Prostate gland (tissue), 2 donors: ENCODE results near the gene FGGY. TPM values are rescaled to one million over a fixed set of nuclear protein-coding genes. Genes with fewer than 3 reads are reported as not detected.

Experiments used
- DNase-seq: peaks from one replicate; pipeline ENCODE4 v3.0.0-alpha.2; 2019; ENCODE audit warnings: low spot score
- H3K27ac ChIP-seq, 2 donors: fragments of 200-600 bp; sonication (generic); 2 replicates each; pipeline ENCODE4 v1.5.1; 2017 to 2019
- H3K27me3 ChIP-seq: fragments of 200-600 bp; sonication (generic); replicated peaks from 2 replicates; pipeline ENCODE4 v1.5.1; 2019; ENCODE audit not compliant: insufficient read depth
- H3K36me3 ChIP-seq, 2 donors: fragments of 200-600 bp; sonication (generic); 1 replicate in 1 of 2; 2 replicates in 1 of 2; pipeline versions ENCODE4 v1.5.1 to v1.8.1; 2017 to 2019
- H3K4me1 ChIP-seq: fragments of 200-600 bp; sonication (generic); replicated peaks from 2 replicates; pipeline ENCODE4 v1.5.1; 2019
- H3K4me3 ChIP-seq, 2 donors: fragments of 200-600 bp; sonication (generic); 2 replicates each; pipeline ENCODE4 v1.5.1; 2017 to 2019
- H3K9me3 ChIP-seq: fragments of 200-600 bp; sonication (generic); 2 replicates; pipeline ENCODE4 v1.5.1; 2017
- CTCF ChIP-seq, 4 experiments: fragments of 200-600 bp in 2 of 4; fragments of 450-650 bp in 2 of 4; sonication (generic) in 2 of 4; IDR thresholded peaks; 1 replicate in 3 of 4; 2 replicates in 1 of 4; pipeline ENCODE4 v1.5.1; 2016 to 2019; ENCODE audit warnings: antibody characterized with exemption in 4 of 4, mild to moderate bottlenecking in 2 of 4, moderate library complexity in 2 of 4
- POLR2A ChIP-seq: fragments of 450-650 bp; IDR thresholded peaks from one replicate; pipeline ENCODE4 v1.6.1; 2016; ENCODE audit warnings: antibody characterized with exemption, mild to moderate bottlenecking
- POLR2AphosphoS5 ChIP-seq: sonication (generic); formaldehyde crosslinking; IDR thresholded peaks from one replicate; pipeline ENCODE4 v1.6.1; 2017; ENCODE audit warnings: antibody characterized with exemption
- WGBS: methylation state at CpG from one replicate; pipeline ENCODE4 v1.1.5; 2018; 5-methylcytosine and 5-hydroxymethylcytosine counted together
- intact Hi-C: fragments of 100-400 bp; cut with DNase I; formaldehyde crosslinking; loops from one replicate; pipeline ENCODE4 v1.14.2; 2022
- total RNA-seq, 2 donors: library from RNA; depleted of rRNA; stranded (reverse); fragments of >200 nt; gene quantifications; one replicate each; pipeline ENCODE4 v1.1.0, GENCODE V29; 2016

Gene FGGY
- total RNA-seq, 2 donors from 2014 or later: 28.6 to 32.2 TPM

GRCh38 chr1:59422921-59423575, 126.2 kb downstream of the FGGY start:
- TF ChIP-seq CTCF (IDR thresholded peaks at IDR 0.05): no peak
- TF ChIP-seq POLR2AphosphoS5: peak; percentile 91
- intact Hi-C loops: no loop called here
- Histone ChIP-seq H3K27ac (peak overlapping the region; percentile 5 to 65), H3K4me1 (peaks cover 4% of the 10 kb centered on the region), H3K4me3 (no peak overlapping the region), H3K9me3 (no peaks in the 10 kb centered on the region), H3K27me3 (no peaks in the 10 kb centered on the region), H3K36me3 (no peaks in the 10 kb centered on the region)
- WGBS: 21% methylated on average over 6 of the region's 6 CpGs
- peak; percentile 98 for DNase-seq

DNA sequence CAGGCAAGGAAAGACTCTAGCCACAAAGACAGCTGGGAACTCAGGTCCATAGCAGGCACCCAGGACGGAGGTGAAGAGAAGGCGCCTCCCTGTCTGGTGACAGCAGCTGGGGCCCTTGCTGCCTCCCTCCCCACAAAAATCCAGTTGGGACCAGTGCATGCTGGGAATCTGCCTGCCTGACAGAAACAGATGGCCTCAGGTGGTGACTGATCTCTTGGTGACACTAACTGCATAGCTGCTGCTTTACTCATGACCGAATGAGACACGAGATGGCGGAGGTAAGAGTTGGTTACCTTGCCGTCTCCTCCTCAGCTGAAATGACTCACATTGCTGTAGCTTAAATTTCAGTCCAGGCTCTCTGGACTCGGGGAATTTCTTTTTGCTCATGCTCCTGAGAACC, 130.3 kb downstream of the FGGY start:
- intact Hi-C loops: no loop called here
- H3K36me3 ChIP-seq: no peaks in the 10 kb centered on the region
- H3K4me1 ChIP-seq: peaks cover 4% of the 10 kb centered on the region
- no peaks in the 10 kb centered on the region for H3K27me3 ChIP-seq
- no peaks in the 10 kb centered on the region for H3K9me3 ChIP-seq
- TF ChIP-seq POLR2A (no peak), POLR2AphosphoS5 (no peak), CTCF (IDR thresholded peaks at IDR 0.05) (no peak)
- H3K27ac ChIP-seq: no peak overlapping the region
- DNase-seq: no peak
- H3K4me3 ChIP-seq: no peak overlapping the region
- WGBS: 87% methylated on average over 7 of the region's 7 CpGs

DNA sequence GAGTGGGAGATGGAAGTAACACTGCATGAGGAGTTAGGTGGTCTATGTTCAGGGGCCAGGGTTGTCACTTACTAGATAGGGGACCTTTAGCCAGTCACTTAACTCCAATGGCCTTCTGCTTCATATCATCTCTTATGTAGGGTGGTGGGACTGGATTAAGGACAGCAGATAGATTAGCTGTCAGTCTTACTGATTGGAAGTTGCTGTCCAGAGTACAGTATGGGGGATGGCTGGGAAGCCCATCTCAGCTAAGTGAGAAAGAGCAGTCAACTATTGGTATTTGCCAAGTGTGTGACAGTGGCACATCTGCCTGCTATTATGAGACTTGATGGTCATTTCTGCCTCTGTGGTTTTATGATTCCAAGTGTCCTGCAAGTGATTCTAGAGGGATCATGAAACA, 130.9 kb downstream of the FGGY start:
- TF ChIP-seq POLR2AphosphoS5: no peak
- no peak for TF ChIP-seq CTCF (IDR thresholded peaks at IDR 0.05)
- TF ChIP-seq POLR2A: no peak
- DNase-seq: no peak

DNA sequence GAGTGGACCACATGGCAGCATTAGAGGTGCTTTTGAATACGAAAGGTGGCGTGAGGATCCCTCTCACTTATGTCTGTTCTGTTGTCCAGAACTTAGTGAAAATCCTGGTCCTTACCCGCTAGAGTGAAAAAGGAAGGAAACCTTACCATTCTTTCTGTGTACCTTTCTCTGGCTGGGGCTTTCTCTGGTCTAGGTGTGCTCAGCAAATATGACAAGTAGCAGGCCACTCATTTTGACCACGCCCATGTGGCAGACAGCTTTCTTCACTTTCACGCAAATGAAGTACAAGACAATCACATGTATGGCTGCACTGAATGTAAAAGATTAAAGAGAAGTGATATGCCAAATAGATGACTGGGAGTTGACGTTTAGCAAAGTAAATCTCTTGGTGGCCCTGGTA, 131.9 kb downstream of the FGGY start:
- Histone ChIP-seq H3K27me3 (no peaks in the 10 kb centered on the region), H3K4me1 (no peaks in the 10 kb centered on the region), H3K36me3 (no peaks in the 10 kb centered on the region), H3K9me3 (no peaks in the 10 kb centered on the region), H3K4me3 (no peak overlapping the region), H3K27ac (no peak overlapping the region)
- intact Hi-C loops: no loop called here
- WGBS: 99% methylated on average over 6 of the region's 6 CpGs
- no peak for TF ChIP-seq POLR2AphosphoS5
- no peak for TF ChIP-seq CTCF (IDR thresholded peaks at IDR 0.05)
- TF ChIP-seq POLR2A: no peak
- no peak for DNase-seq

More for the DNA sequence above, 130.9 kb downstream of the FGGY start:
- Histone ChIP-seq H3K36me3 (no peaks in the 10 kb centered on the region), H3K4me3 (no peak overlapping the region), H3K4me1 (no peaks in the 10 kb centered on the region), H3K27me3 (no peaks in the 10 kb centered on the region), H3K9me3 (no peaks in the 10 kb centered on the region), H3K27ac (no peak overlapping the region)
- intact Hi-C loops: no loop called here

DNA sequence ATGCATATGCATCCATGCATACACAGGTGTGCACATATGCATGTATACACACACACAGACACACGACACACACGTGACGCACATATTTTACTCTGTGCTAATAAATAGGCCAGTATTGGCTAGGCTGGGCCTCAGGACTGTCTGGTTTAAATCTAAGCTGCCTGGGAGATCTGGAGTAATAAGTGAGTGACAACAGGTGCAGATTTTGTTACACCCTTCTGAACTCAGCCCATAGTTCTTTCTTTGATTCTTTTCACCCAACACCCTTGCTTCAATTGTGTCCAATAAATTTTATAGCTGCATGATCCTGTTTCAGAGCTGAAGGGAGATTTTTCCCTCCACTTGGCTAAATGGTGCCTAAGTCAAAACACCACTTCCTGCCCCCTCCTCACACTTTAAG, 132.8 kb downstream of the FGGY start:
- intact Hi-C loops: no loop called here
- Histone ChIP-seq H3K4me3 (no peak overlapping the region), H3K27ac (no peak overlapping the region), H3K9me3 (no peaks in the 10 kb centered on the region), H3K27me3 (no peaks in the 10 kb centered on the region), H3K36me3 (no peaks in the 10 kb centered on the region), H3K4me1 (no peaks in the 10 kb centered on the region)
- 93% methylated on average over 3 of the region's 3 CpGs for WGBS
- TF ChIP-seq POLR2A (no peak), POLR2AphosphoS5 (no peak), CTCF (IDR thresholded peaks at IDR 0.05) (no peak)
- no peak for DNase-seq
